ENCODE data around the gene BCL2A1.
"Not testable (repeated sequence)": the region's sequence is repeated elsewhere in the genome, so short reads cannot be mapped to it uniquely, and the experiment has no call there.

Gene BCL2A1

GRCh38 chr15:79956354-79956939 is 14.5 kb downstream of the BCL2A1 start:
- DNase-seq: no peak

GRCh38 chr15:79954661-79955060 is 16.3 kb downstream of the BCL2A1 start:
- DNase-seq: no peak

GRCh38 chr15:79953951-79954444 is 17.0 kb downstream of the BCL2A1 start:
- DNase-seq: no peak

- DNase-seq: no peak
Measured at GRCh38 chr15:79952329-79952728, 18.7 kb downstream of the BCL2A1 start.

- no peak for DNase-seq
Measured at GRCh38 chr15:79950247-79950646, 20.7 kb downstream of the BCL2A1 start.

GRCh38 chr15:79948761-79949160 is 22.2 kb downstream of the BCL2A1 start:
- no peak for DNase-seq

- no peak for DNase-seq
Measured at GRCh38 chr15:79948095-79948695, 22.8 kb downstream of the BCL2A1 start.

- DNase-seq: no peak
Measured at GRCh38 chr15:79947009-79947408, 24.0 kb downstream of the BCL2A1 start.

GRCh38 chr15:79944622-79945021 is 26.4 kb downstream of the BCL2A1 start:
- no peak for DNase-seq

GRCh38 chr15:79943820-79944219 is 27.2 kb downstream of the BCL2A1 start:
- DNase-seq: no peak

GRCh38 chr15:79942741-79943481 is 28.1 kb downstream of the BCL2A1 start:
- no peak for DNase-seq

- no peak for DNase-seq
Measured at GRCh38 chr15:79939399-79939798, 31.6 kb downstream of the BCL2A1 start.

GRCh38 chr15:79938143-79938542 is 32.9 kb downstream of the BCL2A1 start:
- no peak for DNase-seq

- not testable (repeated sequence) for DNase-seq
Measured at GRCh38 chr15:79935556-79936201, 35.3 kb downstream of the BCL2A1 start.

- DNase-seq: no peak
Measured at GRCh38 chr15:79933231-79933630, 37.8 kb downstream of the BCL2A1 start.

GRCh38 chr15:79932447-79932846 is 38.5 kb downstream of the BCL2A1 start:
- no peak for DNase-seq

GRCh38 chr15:79930516-79930915 is 40.5 kb downstream of the BCL2A1 start:
- DNase-seq: no peak

- no peak for DNase-seq
Measured at GRCh38 chr15:79929412-79929811, 41.6 kb downstream of the BCL2A1 start.

GRCh38 chr15:79926116-79926515 is 44.9 kb downstream of the BCL2A1 start:
- DNase-seq: not testable (repeated sequence)

GRCh38 chr15:79924379-79924778 is 46.6 kb downstream of the BCL2A1 start:
- DNase-seq: no peak

GRCh38 chr15:79923515-79924169 is 47.4 kb downstream of the BCL2A1 start:
- DNase-seq: peak; percentile 88

- no peak for DNase-seq
Measured at GRCh38 chr15:79923079-79923514, 47.9 kb downstream of the BCL2A1 start.

GRCh38 chr15:79922512-79923078 is 48.4 kb downstream of the BCL2A1 start:
- no peak for DNase-seq

Measured in NCI-H1694 (cell line).